ENCODE measurements around the gene EEFSEC.

DNA sequence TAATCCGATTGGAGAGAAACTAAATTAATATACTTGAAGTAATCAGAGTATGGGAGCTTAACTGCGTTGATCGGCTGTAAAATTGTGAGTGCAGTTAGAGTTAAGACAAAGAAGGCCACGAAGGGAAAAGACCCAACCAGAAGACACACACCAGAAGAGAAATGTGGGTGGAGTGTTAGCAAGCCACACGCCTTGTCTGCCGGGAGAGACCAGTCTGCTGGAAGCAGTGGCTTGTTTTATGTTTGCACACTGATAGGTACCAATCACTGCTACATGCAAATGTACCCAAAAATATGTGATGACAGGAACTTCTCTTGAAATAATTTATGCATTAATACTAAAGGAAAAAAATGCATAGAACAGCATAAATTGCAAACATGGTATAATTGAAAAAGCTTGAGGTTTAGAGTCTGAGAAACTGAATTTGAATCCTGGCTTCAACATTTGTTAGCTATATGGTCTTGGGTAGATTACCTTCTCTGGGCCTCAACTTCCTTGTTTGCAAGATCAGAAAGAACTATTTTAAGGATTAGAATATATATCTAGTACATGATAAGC is 23.1 kb downstream of the EEFSEC start:
- TF ChIP-seq, protein P1, sequence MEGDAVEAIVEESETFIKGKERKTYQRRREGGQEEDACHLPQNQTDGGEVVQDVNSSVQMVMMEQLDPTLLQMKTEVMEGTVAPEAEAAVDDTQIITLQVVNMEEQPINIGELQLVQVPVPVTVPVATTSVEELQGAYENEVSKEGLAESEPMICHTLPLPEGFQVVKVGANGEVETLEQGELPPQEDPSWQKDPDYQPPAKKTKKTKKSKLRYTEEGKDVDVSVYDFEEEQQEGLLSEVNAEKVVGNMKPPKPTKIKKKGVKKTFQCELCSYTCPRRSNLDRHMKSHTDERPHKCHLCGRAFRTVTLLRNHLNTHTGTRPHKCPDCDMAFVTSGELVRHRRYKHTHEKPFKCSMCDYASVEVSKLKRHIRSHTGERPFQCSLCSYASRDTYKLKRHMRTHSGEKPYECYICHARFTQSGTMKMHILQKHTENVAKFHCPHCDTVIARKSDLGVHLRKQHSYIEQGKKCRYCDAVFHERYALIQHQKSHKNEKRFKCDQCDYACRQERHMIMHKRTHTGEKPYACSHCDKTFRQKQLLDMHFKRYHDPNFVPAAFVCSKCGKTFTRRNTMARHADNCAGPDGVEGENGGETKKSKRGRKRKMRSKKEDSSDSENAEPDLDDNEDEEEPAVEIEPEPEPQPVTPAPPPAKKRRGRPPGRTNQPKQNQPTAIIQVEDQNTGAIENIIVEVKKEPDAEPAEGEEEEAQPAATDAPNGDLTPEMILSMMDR (IDR thresholded peaks at IDR 0.05; ENCODE audit: low read length): no peak
- TF ChIP-seq EZH2 (optimal IDR thresholded peaks at IDR 0.05; ENCODE audit: low read depth, low read length) (no peak), EZH2phosphoT487 (IDR thresholded peaks at IDR 0.05; ENCODE audit: low read length) (no peak)

Measured in MM.1S (cell line).